Esophagus squamous epithelium (tissue), 4 donors: ENCODE data around the gene GALNTL6.

Experiments
- POLR2A ChIP-seq, 4 donors: fragments of 450-650 bp; IDR thresholded peaks; one replicate each; pipeline ENCODE4 v1.6.1; 2017; ENCODE audit warnings: antibody characterized with exemption in 4 of 4, mild to moderate bottlenecking in 4 of 4, moderate library complexity in 3 of 4
- TF ChIP-seq, protein P1 (sequence below), 6 experiments: fragments of 450-650 bp in 4 of 6; fragments of 200-600 bp in 2 of 6; sonication (generic) in 2 of 6; IDR thresholded peaks; one replicate each; pipeline ENCODE4 v1.5.1; 2016 to 2019; ENCODE audit warnings: antibody characterized with exemption in 6 of 6, mild to moderate bottlenecking in 4 of 6, moderate library complexity in 4 of 6

DNA sequence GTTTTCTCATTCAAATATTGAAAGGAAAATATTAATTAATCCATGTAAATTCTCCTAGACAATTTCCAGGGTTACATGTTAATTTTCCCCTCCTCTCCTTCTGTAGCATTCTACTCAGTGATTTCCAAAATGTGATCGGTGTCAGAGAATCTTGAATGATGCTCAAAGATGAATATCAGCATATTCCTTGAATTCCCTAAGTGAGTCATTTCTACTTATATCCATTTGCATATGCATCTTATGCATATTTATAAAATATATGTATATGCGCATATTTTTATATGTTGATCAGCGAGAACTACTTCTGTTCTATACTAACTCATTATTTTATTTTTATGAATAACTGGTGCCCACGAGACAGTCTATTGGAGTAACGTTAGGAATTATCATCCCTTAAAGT lies 33.9 kb upstream of the GALNTL6 start:
- TF ChIP-seq, protein P1, sequence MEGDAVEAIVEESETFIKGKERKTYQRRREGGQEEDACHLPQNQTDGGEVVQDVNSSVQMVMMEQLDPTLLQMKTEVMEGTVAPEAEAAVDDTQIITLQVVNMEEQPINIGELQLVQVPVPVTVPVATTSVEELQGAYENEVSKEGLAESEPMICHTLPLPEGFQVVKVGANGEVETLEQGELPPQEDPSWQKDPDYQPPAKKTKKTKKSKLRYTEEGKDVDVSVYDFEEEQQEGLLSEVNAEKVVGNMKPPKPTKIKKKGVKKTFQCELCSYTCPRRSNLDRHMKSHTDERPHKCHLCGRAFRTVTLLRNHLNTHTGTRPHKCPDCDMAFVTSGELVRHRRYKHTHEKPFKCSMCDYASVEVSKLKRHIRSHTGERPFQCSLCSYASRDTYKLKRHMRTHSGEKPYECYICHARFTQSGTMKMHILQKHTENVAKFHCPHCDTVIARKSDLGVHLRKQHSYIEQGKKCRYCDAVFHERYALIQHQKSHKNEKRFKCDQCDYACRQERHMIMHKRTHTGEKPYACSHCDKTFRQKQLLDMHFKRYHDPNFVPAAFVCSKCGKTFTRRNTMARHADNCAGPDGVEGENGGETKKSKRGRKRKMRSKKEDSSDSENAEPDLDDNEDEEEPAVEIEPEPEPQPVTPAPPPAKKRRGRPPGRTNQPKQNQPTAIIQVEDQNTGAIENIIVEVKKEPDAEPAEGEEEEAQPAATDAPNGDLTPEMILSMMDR (IDR thresholded peaks at IDR 0.05): no peak
- no peak for TF ChIP-seq POLR2A (IDR thresholded peaks at IDR 0.05)
